ENCODE data around the gene PPP1CB.

DNA sequence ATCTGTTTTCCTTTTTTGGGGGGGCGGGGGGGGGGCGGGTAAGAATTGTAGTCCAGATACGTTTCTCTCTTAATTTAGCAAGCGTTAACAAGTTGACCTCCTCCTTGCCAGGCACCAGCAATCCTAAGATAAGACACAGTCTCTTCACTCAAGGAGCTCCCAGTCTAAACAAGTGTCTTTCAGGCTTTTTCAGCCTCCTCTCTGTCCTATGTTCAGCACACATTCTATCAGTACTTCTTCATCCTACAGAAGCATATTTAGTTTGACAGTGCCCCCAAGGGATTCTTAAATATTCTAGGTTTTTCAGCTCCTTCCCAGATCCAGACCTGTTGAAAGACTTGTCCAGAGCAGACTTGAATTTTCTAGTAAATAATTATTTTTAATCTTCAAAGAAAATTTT lies 2.7 kb downstream of the PPP1CB start:
- TF ChIP-seq NR3C1 (IDR thresholded peaks at IDR 0.05) (no peak), ZFP36 (IDR thresholded peaks at IDR 0.05; ENCODE audit: borderline replicate concordance, partially characterized antibody) (no peak), EP300 (IDR thresholded peaks at IDR 0.05) (no peak), KDM5A (IDR thresholded peaks at IDR 0.05) (no peak), CTCF (IDR thresholded peaks at IDR 0.05) (no peak), POLR2A (IDR thresholded peaks at IDR 0.05; ENCODE audit: low read length) (no peak), RAD21 (conservative IDR thresholded peaks at IDR 0.05 in 1 of 2, IDR thresholded peaks at IDR 0.05 in 1 of 2) (0 out of 5 replicates have a peak, but pooled peaks of 1 of the 2 experiments have one; percentile 2), SMC3 (IDR thresholded peaks at IDR 0.05) (no peak), RFX5 (IDR thresholded peaks at IDR 0.05) (no peak), CEBPB (IDR thresholded peaks at IDR 0.05) (no peak)
- TF ChIP-seq, protein P1, sequence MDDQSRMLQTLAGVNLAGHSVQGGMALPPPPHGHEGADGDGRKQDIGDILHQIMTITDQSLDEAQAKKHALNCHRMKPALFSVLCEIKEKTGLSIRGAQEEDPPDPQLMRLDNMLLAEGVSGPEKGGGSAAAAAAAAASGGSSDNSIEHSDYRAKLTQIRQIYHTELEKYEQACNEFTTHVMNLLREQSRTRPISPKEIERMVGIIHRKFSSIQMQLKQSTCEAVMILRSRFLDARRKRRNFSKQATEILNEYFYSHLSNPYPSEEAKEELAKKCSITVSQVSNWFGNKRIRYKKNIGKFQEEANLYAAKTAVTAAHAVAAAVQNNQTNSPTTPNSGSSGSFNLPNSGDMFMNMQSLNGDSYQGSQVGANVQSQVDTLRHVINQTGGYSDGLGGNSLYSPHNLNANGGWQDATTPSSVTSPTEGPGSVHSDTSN (IDR thresholded peaks at IDR 0.05) = no peak
- TF ChIP-seq, protein P2, sequence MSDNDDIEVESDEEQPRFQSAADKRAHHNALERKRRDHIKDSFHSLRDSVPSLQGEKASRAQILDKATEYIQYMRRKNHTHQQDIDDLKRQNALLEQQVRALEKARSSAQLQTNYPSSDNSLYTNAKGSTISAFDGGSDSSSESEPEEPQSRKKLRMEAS (IDR thresholded peaks at IDR 0.05) = no peak
